Osteoblast (primary cell): ENCODE results near the gene SH3D19. TPM values are rescaled to one million over a fixed set of nuclear protein-coding genes. Genes with fewer than 3 reads are reported as not detected.
A peak's percentile ranks its signal among the peaks of the same experiment; 100 is the strongest.

Source experiments
- DNase-seq: peaks from one replicate; pipeline ENCODE4 v3.0.0; 2011; ENCODE audit warnings: low spot score, mixed read lengths; ENCODE audit not compliant: insufficient read length; ENCODE audit errors: missing footprints
- H2AFZ ChIP-seq: 2 replicates; pipeline ENCODE4 v1.6.0; 2011; ENCODE audit warnings: mild to moderate bottlenecking, low read length
- H3K27ac ChIP-seq: 2 replicates; pipeline ENCODE4 v1.5.1; 2011; ENCODE audit warnings: mild to moderate bottlenecking, low read depth, low read length, moderate library complexity
- H3K27me3 ChIP-seq: 2 replicates; pipeline ENCODE4 v1.6.0; 2012; ENCODE audit warnings: mild to moderate bottlenecking, control low read depth, inconsistent platforms, low read length, moderate library complexity; ENCODE audit not compliant: insufficient read depth
- H3K36me3 ChIP-seq: 2 replicates; pipeline ENCODE4 v1.5.1; 2011; ENCODE audit warnings: mild to moderate bottlenecking, low read length, control low read depth, moderate library complexity; ENCODE audit not compliant: insufficient read depth
- H3K4me1 ChIP-seq: 2 replicates; pipeline ENCODE4 v1.5.1; 2011; ENCODE audit warnings: mild to moderate bottlenecking, low read length, control low read depth, moderate library complexity; ENCODE audit not compliant: insufficient read depth
- H3K4me2 ChIP-seq: 2 replicates; pipeline ENCODE4 v1.6.0; 2011; ENCODE audit warnings: mild to moderate bottlenecking, low read length; ENCODE audit not compliant: insufficient read depth
- H3K4me3 ChIP-seq: fragments of 200-600 bp; sonication (generic); 3 replicates; pipeline ENCODE4 v1.5.1; 2012; ENCODE audit warnings: mild to moderate bottlenecking, low read length, inconsistent platforms; ENCODE audit not compliant: insufficient read depth
- H3K79me2 ChIP-seq: 2 replicates; pipeline ENCODE4 v1.6.0; 2012; ENCODE audit warnings: mild to moderate bottlenecking, low read length, control low read depth, inconsistent platforms; ENCODE audit not compliant: insufficient read depth
- H3K9me3 ChIP-seq: 2 replicates; pipeline ENCODE4 v1.5.1; 2011; ENCODE audit warnings: low read depth, low read length, control low read depth
- H4K20me1 ChIP-seq: 2 replicates; pipeline ENCODE4 v1.6.0; 2012; ENCODE audit warnings: mild to moderate bottlenecking, low read length, control low read depth; ENCODE audit not compliant: insufficient read depth
- total RNA-seq: library from RNA; depleted of rRNA; stranded (reverse); fragments of >200 nt; gene quantifications from 2 replicates; pipeline ENCODE4 v1.2.3, GENCODE V29; 2012
- TF ChIP-seq, protein P1 (sequence below): IDR thresholded peaks from 2 replicates; pipeline ENCODE4 v1.5.1; 2011; ENCODE audit warnings: mild to moderate bottlenecking, low read depth, low read length, moderate library complexity; ENCODE audit errors: extremely low read depth

Gene SH3D19
- total RNA-seq, 1 donor: 74.9 TPM

DNA sequence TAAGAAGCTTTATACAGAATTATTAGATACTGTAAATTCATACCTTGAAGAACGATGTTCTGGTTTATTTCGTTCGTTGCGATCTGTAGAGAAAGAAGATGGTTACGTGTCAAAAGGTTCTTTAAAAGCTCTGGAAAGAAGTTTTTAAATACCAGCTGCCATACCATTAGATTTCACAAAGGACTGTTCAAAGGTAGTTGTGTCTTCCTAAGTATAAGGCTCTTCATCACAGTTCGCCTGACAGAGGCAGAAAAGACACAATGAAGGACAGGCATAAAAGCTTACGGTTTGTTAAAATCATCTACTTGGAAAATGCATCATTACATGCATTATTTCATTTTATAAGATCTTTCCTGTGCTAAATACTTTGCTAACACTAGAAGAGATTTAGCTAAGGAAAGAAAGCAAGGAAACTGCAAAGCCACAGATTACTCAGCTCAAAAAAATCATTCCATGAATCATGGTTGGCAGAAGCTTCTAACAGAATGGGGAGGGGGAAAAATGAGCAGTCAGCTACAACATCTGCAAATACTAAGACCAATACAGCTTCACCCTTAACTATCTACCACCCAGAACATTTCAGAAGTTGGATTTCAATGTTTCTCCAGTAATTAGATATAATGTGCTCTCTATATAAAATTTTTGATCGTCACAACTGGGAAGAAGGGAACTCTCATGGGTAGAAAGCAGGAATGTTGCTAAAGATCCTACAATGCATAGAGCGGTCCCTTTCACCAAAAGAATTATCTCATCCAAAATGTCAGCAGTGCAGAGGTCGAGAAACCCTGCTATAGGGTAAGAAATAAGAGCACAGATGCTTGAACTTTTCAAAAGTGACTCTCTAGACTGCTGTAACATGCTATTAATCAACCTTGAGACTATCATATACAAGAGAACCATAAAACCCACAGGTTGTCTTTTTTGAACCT lies 99.1 kb downstream of the SH3D19 start:
- H3K4me2 ChIP-seq: peak overlapping the region; percentile 92
- H3K4me3 ChIP-seq: peak overlapping the region; percentile 71
- H3K27me3 ChIP-seq: no peaks in the 10 kb centered on the region
- TF ChIP-seq, protein P1, sequence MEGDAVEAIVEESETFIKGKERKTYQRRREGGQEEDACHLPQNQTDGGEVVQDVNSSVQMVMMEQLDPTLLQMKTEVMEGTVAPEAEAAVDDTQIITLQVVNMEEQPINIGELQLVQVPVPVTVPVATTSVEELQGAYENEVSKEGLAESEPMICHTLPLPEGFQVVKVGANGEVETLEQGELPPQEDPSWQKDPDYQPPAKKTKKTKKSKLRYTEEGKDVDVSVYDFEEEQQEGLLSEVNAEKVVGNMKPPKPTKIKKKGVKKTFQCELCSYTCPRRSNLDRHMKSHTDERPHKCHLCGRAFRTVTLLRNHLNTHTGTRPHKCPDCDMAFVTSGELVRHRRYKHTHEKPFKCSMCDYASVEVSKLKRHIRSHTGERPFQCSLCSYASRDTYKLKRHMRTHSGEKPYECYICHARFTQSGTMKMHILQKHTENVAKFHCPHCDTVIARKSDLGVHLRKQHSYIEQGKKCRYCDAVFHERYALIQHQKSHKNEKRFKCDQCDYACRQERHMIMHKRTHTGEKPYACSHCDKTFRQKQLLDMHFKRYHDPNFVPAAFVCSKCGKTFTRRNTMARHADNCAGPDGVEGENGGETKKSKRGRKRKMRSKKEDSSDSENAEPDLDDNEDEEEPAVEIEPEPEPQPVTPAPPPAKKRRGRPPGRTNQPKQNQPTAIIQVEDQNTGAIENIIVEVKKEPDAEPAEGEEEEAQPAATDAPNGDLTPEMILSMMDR: no peak
- no peaks in the 10 kb centered on the region for H4K20me1 ChIP-seq
- H3K79me2 ChIP-seq: peaks cover 4% of the 10 kb centered on the region
- peak overlapping the region; percentile 38 for H2AFZ ChIP-seq
- peaks cover 22% of the 10 kb centered on the region for H3K4me1 ChIP-seq
- peak; percentile 86 for DNase-seq
- no peaks in the 10 kb centered on the region for H3K9me3 ChIP-seq
- no peaks in the 10 kb centered on the region for H3K36me3 ChIP-seq
- H3K27ac ChIP-seq: peak overlapping the region; percentile 81

DNA sequence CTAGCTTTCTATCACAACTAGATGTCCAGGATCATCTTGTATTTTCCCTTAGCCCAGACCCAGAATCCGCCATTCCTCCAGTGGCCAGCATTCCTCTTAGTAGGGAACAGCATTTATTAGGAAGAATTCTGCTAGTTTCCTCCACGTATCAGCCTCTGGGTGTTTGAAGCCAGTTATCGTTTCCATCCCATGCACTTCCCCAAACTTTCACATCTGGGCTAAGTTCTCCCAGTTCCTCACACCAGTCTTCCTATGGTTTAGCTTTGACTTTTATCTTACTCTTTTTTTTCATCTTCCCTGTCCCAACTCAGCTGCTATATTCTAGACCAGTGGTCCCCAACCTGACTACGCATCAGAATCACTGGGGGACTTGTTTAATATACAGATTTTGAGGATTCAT lies 101.9 kb downstream of the SH3D19 start:
- no peak overlapping the region for H2AFZ ChIP-seq
- H3K27ac ChIP-seq: no peak overlapping the region
- peaks cover 4% of the 10 kb centered on the region for H3K79me2 ChIP-seq
- H3K9me3 ChIP-seq: no peaks in the 10 kb centered on the region
- TF ChIP-seq, protein P1: no peak
- no peaks in the 10 kb centered on the region for H3K27me3 ChIP-seq
- H3K4me1 ChIP-seq: peaks cover 24% of the 10 kb centered on the region
- H4K20me1 ChIP-seq: no peaks in the 10 kb centered on the region
- H3K4me3 ChIP-seq: no peak overlapping the region
- no peak overlapping the region for H3K4me2 ChIP-seq
- no peak for DNase-seq
- no peaks in the 10 kb centered on the region for H3K36me3 ChIP-seq

DNA sequence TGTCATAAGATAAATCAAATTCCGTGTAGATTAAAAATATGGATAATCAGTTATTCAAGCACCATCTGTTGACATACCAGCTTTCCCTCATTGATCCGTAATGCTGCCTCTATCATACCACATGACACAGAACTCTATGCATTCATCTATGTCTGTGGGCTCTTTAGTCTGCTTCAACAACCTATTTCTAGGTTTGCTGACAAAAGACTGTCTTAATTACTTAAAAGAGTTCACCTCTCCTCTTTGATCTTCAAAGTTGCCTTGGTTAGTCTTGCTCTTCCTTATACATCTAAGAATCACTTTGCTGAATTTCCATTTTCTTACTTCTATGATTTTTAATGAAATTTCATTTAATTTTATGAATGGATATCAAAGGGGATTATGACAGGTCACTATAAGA lies 105.5 kb downstream of the SH3D19 start:
- TF ChIP-seq, protein P1: no peak
- DNase-seq: no peak
- no peaks in the 10 kb centered on the region for H3K27me3 ChIP-seq
- no peaks in the 10 kb centered on the region for H3K36me3 ChIP-seq
- H3K4me3 ChIP-seq: no peak overlapping the region
- no peak overlapping the region for H3K4me2 ChIP-seq
- no peaks in the 10 kb centered on the region for H3K9me3 ChIP-seq
- H2AFZ ChIP-seq: no peak overlapping the region
- no peak overlapping the region for H3K27ac ChIP-seq
- no peaks in the 10 kb centered on the region for H3K79me2 ChIP-seq
- H4K20me1 ChIP-seq: no peaks in the 10 kb centered on the region
- H3K4me1 ChIP-seq: peaks cover 5% of the 10 kb centered on the region

DNA sequence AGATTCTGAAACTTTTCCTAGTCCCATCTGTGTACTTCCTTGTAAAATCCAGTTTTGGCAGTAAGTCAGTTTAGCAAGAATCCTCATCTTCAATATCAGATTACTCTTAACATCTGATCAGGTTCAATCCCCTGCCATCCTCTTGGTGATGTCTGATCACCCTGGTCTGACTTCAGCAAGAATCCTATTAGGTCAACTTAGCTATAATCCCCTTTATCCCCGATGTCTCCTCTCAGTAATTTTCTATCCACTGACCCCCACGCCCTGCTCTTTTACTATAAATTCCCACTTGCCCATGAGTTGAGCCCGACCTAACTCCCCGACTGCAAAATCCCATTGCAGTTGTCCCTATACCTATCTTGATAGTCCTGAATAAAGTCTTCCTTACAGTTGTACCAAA lies 106.3 kb downstream of the SH3D19 start:
- Histone ChIP-seq H3K4me3 (no peak overlapping the region), H3K9me3 (no peaks in the 10 kb centered on the region), H3K79me2 (no peaks in the 10 kb centered on the region), H2AFZ (no peak overlapping the region), H3K36me3 (no peaks in the 10 kb centered on the region), H3K4me1 (peaks cover 5% of the 10 kb centered on the region), H3K27ac (no peak overlapping the region), H4K20me1 (no peaks in the 10 kb centered on the region), H3K4me2 (no peak overlapping the region), H3K27me3 (no peaks in the 10 kb centered on the region)
- TF ChIP-seq, protein P1: no peak
- DNase-seq: no peak
